Renal pelvis (tissue), 12 donors: ENCODE data around the gene RNGTT. TPM values are rescaled to one million over a fixed set of nuclear protein-coding genes. Genes with fewer than 3 reads are reported as not detected.
"Not testable (repeated sequence)": the region's sequence is repeated elsewhere in the genome, so short reads cannot be mapped to it uniquely, and the experiment has no call there.

ENCODE experiments used
- DNase-seq: peaks from one replicate; pipeline ENCODE4 v3.0.0-alpha.2; 2013
- long read RNA-seq, 16 experiments: transcript quantifications; one replicate each; lab custom pipeline, GENCODE V29; 2026
- polyA plus RNA-seq, 3 donors: library from polyadenylated mRNA; unstranded; fragments of 120-200 nt; gene quantifications; one replicate each; pipeline ENCODE4 v1.2.1, GENCODE V29; 2013; ENCODE audit not compliant: insufficient read length in 3 of 3

Gene RNGTT
- polyA plus RNA-seq = 10 to 100 TPM; 13.6 to 16.1 (median 13.8) TPM
- long read RNA-seq, donor 1, full-length matches to known transcripts = 3 of 3 reads
- long read RNA-seq, donor 1, partial matches to known transcripts = 0 of 3 reads
- long read RNA-seq, donor 1, other reads (novel, unspliced or antisense) = 0 of 3 reads
- long read RNA-seq, donor 2, full-length matches to known transcripts = 2 of 2 reads
- long read RNA-seq, donor 2, partial matches to known transcripts = 0 of 2 reads
- long read RNA-seq, donor 2, other reads (novel, unspliced or antisense) = 0 of 2 reads
- long read RNA-seq, donor 3, full-length matches to known transcripts = 3 of 3 reads
- long read RNA-seq, donor 3, partial matches to known transcripts = 0 of 3 reads
- long read RNA-seq, donor 3, other reads (novel, unspliced or antisense) = 0 of 3 reads
- long read RNA-seq, donor 4 = 0 reads
- long read RNA-seq, donor 5 = 0 reads
- long read RNA-seq, donor 6 = 0 reads
- long read RNA-seq, donor 7, full-length matches to known transcripts = 3 of 3 reads
- long read RNA-seq, donor 7, partial matches to known transcripts = 0 of 3 reads
- long read RNA-seq, donor 7, other reads (novel, unspliced or antisense) = 0 of 3 reads
- long read RNA-seq, donor 8 = 0 reads
- long read RNA-seq, donor 9, full-length matches to known transcripts = 2 of 2 reads
- long read RNA-seq, donor 9, partial matches to known transcripts = 0 of 2 reads
- long read RNA-seq, donor 9, other reads (novel, unspliced or antisense) = 0 of 2 reads
- long read RNA-seq, donor 10 = 0 reads
- long read RNA-seq, donor 11 = 0 reads
- long read RNA-seq, donor 12, full-length matches to known transcripts = 3 of 3 reads
- long read RNA-seq, donor 12, partial matches to known transcripts = 0 of 3 reads
- long read RNA-seq, donor 12, other reads (novel, unspliced or antisense) = 0 of 3 reads
- long read RNA-seq, donor 13 = 0 reads
- long read RNA-seq, donor 14, full-length matches to known transcripts = 1 of 1 reads
- long read RNA-seq, donor 14, partial matches to known transcripts = 0 of 1 reads
- long read RNA-seq, donor 14, other reads (novel, unspliced or antisense) = 0 of 1 reads
- long read RNA-seq, donor 15, full-length matches to known transcripts = 3 of 3 reads
- long read RNA-seq, donor 15, partial matches to known transcripts = 0 of 3 reads
- long read RNA-seq, donor 15, other reads (novel, unspliced or antisense) = 0 of 3 reads
- long read RNA-seq, donor 16, full-length matches to known transcripts = 3 of 3 reads
- long read RNA-seq, donor 16, partial matches to known transcripts = 0 of 3 reads
- long read RNA-seq, donor 16, other reads (novel, unspliced or antisense) = 0 of 3 reads

DNA sequence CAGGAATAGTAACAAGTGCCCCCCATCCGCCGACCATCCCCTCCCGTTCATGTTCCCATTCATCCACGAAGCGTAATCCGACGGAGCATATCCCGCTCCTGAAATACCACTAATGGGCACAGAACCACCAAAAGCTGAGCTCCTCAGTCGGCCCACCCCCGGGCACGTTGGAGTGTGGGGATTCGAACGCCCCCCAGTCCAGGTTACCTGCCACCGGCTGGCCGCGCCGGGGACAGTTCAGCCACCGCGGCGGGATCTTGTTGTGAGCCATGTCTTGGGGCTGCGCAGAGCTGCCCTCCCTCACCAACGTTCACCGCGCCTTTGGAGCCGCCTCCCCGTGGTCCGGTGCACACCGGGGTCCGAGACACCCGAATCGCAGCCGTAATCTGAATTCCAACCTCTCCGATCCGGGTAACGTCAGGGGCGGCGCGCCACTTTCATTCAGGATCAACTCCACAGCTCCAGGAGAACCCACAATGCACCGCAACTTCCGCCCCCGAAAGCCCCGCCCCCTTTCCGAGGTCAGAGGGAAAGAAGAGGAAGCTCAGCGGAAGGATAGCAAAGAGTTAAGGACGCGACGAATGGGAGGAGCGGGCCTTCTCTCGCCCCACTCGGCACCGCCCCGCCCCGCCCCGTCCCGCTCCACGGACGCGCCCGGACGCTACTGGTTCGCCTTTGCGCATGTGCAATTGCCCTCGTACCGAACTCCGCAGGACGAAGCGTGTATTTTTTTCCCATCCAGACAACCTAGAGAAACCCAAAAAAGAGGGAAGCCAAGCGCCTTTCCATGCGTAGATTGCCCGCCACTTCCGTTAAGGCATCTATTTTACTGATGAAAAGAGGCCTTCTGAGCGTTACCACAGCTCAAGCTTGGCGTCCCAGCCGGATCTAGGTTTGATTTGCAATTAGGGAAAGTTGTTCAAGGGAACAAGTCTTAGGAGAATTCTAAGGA is at the start of gene RNGTT:
Gene RNGTT (minus strand): TSS at position 480 of the 952 bp plus-strand sequence. CDS start 209 bp downstream, at position 271.
- peak; percentile 99 for DNase-seq

DNA sequence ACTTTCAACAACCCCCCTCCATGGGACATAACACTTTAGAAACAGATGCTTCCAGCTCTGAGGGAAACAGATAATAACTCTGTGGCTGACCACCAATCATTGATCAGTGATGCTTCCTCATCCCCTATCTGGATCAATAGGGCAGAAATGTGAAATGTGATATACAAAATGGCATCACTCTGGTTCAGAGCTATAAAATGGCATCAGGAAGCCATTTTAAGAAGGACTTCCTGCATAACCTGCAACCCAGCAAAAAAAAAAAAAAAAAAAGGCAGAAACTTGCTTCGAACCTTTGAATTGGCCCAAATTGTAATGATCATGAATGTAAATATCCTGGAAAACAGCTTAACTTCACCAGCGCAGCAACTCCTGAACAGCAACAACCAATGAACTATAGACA is 48.0 kb upstream of the RNGTT start:
- no peak for DNase-seq

DNA sequence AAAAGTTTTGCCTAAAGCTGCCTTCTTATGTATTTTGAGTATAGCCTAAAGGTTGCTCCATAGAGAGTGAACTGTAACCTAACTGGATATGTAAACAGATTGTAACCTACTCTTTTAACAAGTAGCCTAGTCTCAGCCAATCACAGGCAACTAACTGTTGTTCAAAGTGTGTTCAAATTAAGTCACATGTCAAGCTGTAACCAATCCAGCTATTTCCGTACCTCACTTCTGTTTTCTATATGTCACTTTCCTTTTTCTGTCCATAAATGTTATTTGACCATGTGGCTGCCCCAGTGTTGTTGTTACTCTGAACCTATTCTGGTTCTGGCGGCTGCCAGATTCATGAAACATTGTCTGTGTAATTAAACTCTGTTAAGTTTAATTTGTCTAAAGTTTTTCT is 47.4 kb upstream of the RNGTT start:
- no peak for DNase-seq

DNA sequence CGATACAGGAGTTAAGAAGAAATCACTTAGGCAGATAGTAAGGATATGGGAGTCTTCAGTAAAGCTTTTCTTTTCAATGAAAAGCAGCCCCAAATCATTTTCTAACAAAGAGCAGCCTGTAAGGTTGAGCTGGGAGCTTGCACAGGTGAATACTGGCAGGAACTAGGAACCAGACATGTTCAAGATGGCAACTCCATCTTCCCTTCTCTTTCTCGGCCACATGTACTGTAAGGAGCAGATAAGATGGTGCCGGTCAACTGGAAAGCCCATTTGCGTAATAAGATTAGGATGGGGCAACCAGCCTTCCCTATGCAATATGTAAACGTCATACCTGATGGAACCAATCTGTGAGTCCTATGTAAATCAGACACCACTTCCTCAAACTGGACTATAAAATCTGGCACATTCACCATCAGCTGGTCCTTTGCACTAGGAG is 46.2 kb upstream of the RNGTT start:
- no peak for DNase-seq

DNA sequence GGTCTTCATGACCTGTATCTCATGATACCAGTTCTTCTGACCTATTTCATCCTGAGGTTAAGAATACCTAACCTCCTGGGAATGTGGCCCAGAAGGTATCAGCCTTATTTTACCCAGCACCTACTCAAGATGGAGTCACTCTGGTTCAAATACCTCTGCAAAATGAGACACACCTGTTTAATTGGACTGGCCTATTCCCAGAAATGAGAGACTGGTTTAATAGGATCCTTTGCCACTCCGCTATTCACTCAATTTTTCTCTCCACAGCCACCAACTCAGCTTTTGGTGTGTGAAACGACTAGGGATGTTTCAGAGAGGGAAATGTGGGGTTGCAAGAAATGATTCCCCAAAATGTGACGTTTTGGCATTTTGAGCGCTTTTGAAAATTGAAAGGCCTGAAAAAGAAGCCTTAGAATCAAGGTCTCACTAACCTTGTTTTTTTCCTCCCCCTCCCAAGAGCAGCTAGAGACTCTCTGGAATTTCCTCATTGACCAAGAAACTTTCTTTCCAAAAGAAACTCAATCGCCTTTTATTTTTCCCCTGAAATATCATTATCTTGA is 45.5 kb upstream of the RNGTT start:
- DNase-seq = no peak

DNA sequence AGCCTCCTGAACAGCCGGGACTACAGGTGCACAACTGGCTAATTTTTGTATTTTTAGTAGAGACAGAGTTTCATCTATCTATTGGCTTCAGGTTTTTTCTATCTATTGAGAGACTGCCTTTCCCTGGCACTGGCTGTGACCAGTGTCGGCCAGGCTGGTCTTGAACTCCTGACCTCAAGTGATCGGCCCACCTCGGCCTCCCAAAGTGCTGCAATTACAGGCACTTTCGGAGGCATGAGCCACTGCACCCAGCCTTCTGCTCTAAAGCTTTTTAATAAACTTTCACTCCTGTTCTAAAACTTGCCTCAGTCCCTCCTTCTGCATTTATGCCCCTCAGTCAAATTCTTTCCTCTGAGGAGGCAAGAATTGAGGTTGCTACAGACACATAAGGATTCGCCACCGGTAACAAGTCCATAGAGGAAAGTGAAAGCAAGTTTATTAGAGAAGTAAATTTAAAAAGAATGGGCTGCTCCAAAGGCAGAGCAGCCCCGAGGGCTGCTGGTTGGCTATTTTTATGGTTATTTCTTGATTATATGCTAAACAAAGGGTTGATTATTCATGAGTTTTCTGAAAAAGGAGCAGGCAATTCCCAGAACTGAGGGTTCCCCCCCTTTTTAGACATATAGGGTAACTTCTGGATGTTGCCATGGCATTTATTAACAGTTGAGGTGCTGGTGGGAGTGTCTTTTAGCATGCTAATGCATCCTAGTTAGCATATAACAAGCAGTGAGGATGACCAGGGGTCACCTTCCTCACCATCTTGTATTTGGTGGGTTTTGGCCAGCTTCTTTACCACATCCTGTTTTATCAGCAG is 44.8 kb upstream of the RNGTT start:
- no peak for DNase-seq

DNA sequence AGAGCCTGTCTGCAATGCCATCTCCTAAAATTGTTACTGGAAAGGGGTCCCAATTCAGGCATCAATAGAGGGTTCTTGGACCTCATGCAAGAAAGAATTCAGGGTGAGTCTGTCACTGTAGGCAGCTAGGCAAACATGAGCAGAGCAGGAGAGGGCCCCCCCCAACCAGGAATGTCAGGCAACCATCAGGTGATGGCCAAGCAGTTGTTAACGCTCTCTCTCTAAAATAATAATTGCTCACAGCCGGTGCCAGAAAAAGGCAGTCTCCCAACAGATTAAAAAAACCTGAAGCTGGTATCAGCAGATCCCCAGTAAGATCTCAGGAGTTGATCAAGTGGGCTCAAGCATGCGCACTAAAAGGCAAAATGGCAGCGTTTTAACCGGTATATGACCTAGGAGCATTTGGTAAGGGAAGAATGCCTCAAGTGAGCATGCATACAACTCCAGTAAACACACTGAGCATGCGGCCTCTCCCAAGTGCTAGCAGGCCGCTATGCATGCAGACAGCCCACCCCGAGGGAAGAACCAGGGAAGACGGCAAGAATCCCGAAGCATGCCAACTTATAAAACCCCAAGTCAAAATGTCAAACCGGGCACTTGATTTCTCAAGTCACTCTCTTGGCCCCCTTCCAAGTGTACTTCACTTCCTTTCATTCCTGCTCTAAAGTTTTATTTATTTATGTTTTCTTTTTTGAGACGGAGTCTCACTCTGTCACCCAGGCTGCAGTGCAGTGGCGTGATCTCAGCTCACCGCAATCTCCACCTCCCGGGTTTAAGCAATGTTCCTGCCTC is 44.0 kb upstream of the RNGTT start:
- DNase-seq = no peak

DNA sequence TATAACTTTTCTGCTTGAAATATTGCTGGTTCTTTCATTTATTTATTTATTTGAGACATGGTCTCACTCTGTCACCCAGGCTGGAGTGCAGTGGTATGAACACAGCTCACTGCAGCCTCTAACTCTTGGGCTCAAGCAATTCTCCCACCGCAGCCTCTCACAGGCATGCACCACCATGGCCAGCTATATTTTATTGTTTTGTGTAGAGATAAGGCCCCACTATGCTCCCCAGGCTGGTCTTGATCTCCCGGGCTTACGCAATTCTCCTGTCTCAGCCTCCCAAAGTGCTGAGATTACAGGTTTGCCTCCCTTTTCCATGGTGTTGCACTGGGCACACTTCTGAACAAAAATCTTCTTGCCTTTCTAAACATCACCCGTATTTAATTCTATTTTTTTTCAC is 39.1 kb upstream of the RNGTT start:
- DNase-seq = no peak

DNA sequence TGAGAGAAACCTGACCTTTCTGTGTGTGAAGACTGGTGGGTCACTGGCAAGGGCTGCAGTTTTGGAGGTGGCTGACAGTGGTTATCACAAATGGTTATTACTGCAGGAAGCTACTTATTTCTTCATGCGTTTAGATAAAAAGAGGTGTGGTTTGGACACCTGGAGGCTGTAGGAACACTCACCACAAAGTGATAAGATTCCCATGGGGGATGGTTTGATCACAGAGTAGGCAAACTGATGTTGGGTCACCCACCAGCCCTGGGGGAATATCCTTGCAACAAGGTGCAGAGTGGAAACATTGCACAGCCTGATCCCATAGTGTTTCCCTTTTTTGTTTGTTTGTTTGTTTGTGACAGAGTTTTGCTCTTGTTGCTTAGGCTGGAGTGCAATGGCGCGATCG is 33.9 kb upstream of the RNGTT start:
- DNase-seq = no peak

DNA sequence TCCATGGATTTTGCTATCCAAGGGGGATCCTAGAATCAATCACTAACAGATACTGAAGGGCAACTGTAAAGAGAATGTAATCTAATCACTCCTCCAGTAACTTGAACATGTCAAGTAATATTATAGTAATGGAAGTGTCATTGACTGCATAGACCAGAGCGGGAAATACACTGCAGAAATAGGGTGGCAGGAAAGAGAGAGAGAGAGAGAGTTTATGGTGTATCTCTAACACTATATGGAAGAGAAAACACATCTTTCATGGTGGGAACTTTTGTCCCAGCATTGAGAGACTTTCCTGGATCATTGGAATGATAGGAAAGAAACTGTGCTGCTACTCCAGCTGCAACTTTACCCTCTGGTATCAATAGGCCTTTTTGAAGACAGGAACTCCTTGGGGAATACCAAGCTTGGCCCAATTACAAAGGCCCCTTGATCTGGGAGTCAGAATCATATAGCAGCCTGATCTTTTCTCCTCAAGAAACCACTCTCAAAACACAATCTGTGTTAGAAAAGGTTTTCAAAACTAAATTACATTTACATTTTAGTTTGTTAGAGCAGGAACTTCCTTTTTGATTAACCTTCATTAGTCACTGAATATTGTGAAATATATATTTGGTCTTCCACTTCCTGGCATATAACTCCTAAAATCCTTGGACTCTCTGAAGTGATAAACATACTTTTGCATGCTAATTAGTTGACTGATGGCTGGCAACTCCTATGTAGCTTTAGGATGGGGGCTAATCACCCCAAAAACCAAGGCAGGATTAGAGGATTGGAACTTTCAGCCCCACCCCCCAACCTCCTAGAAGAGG is 29.5 kb upstream of the RNGTT start:
- DNase-seq = no peak

DNA sequence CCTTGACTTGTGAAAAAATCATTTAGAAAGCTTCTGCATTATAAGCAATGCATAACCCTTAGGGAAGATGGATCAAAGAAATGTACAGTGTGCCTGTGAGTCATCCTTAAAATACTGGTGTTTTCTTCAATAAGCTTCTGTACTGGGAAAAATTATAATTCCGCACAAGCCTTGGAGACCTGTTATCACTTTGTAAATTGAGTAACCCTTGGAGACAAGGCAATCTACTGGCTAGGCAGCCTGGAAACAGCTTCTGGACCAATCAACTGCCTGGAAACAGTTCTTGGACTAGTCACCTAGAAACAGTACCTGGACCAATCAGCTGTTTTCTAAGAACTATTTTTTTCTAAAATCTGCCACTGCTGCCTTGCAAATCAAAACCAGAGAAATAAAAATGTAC is 25.8 kb upstream of the RNGTT start:
- no peak for DNase-seq

DNA sequence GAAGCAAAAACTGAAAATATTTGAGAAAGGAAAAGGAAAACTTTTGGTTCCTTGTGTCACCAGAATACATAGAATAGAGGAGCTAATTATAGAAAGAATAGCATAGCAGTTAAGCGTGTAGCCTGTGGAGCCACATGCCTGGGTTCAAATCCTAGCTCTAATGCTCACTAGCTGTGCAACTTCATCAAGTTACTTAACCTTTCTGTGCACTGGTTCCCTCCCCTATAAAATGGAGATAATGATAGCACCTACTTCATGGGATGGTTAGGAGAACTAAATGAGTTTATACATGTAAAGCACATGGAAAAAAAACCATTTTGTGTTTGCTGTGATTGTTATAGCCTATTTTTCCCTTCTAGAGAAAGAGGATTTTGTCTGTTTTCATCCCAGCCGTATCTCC is 24.5 kb upstream of the RNGTT start:
- no peak for DNase-seq

DNA sequence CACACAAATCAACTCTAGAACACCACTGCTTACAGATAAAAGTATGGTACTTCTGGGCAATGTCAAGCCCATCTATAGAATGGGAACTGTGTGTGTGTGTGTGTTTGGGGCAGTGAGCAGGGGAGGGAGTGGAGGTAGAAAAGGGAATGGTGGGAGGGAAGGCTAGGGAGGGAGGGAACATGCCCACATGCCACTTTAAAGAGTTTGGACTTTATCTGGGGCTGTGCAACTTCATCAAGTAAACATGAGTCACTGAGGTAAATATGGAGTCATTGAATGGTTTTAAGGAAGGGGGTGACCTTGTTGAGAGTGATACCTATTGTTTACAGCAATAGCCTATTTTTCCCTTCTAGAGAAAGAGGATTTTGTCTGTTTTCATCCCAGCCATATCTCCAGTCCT is 22.5 kb upstream of the RNGTT start:
- DNase-seq = no peak

DNA sequence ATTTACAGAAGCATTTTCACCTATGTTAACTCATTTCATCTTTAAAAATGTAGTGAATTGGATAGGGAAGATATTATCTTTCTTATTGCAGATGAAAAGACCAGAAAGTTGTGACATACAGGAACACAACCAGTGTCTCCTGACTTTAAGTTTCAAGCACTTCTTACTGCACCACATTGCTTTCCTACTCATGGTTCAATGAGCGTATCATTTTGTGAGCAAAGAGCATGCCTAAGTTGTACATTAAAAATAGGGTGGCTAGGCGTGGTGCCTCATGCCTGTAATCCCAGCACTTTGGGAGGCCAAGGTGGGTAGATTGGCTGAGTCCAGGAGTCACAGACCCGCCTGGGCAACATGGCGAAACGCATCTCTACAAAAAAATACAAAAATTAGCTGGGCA is 21.2 kb upstream of the RNGTT start:
- DNase-seq = no peak

DNA sequence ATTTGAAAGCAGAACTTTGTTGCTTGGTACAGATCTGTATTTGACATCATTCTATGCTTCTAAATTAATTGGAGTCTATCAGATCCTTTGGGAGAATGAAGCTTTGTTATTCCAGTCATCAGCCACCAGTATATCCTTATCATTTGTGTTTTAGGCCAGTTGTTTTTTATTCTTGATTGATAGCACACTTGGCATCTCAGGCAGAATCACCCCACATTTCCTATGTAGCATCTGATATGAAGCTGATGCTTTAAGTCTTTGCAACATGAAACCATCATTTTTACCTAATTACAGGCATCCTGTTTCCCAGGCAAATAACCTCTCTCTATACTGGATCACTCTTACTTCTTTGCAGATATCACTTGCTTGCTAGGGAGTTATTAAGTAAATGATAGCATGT is 20.7 kb upstream of the RNGTT start:
- DNase-seq = no peak

DNA sequence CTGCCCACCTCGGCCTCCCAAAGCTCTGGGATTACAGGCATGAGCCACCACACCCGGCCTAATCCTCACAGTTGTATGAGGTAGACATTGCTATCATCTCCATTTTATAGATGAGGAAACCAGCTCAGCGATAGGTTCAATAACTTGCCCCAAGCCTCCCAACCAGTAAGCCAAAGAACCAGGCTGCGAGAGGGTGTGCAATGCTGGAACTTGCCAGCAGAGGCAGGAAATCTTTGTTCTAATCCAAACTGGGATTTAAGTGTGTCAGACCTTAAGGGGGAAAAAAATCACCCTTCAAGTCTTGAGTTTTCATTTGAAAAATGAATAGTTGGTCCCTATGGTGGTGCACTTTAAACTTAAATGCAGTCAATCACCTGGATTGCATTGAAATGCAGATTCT is 20.1 kb upstream of the RNGTT start:
- DNase-seq = no peak

DNA sequence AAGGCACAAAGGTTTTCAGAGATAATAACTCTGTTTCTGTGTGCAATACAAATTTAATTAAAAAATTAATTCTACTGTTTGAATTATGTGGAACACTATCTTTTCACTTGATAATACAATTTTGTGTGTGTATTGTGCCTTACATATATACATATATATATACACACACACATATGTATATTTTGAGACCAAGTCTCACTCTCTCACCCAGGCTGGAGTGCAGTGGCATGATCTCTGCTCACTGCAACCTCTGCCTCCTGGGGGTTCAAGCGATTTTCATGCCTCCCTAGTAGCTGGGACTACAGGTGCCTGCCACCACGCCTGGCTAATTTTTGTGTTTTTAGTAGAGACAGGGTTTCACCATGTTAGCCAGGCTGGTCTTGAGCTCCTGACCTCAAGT is 19.7 kb upstream of the RNGTT start:
- DNase-seq = not testable (repeated sequence)

DNA sequence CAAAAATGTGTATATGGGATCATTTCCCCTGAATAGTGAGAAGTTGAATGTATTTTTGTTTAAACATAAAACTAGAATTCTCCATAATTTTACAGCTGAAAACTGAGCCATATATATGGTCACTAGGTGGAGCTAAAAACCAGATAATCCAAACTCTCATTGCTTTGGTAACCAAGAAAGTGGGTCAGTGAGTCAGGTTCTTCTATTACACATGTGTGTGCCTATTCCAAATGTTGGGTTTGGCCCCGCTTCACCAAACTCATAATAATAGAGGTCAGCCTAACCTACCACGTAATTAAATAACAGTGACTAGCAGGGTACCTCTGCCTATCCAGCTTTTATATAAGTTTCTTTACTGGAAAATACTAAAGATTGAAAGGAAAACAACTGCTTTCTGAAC is 19.3 kb upstream of the RNGTT start:
- DNase-seq = peak; percentile 52
